ENCODE results near the gene LAMTOR4.
A peak's percentile ranks its signal among the peaks of the same experiment; 100 is the strongest.

The LAMTOR4 gene

DNA sequence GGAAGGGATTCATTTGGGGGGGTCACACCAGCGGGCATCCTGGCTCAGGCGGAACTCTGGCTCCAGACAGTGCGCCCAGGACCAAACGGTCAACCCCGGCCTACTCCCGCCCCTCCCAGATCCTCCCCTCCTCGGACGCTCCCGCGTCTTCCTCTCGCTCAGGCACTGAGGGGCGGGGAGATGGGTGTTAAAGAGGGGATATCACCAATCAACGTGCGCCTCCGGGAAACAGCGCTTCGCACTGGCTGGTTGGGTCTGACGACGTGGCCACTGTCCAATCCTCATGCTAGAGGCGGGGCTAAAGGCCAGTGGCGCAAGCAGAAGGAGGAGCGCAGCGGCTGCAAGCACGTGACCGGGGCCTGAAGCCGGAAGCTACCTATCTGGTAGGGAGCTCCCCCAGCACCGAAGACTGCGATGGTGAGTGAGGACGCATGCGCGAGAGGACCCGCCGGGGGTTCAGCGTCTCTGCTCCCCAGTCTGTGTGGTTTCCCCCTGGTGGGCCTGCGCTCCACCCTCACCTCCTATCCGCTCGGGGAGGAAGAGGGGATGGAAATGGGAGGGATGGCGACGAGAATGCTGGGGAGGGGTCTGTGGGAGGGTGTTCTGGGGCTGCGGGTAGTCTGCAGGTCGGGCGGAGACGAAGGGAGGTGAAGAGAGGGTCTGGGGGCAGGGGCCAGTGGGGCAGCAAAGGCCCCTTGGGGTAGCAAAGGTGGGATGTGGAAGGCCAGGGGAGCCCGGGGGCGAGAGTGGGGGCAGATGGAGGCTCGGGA is at the start of gene LAMTOR4:
TSS of gene LAMTOR4 (plus strand) at position 360 of the 770 bp plus-strand sequence. CDS start at position 415, 55 bp downstream.
- DNase-seq, result peak; percentile 97

DNA sequence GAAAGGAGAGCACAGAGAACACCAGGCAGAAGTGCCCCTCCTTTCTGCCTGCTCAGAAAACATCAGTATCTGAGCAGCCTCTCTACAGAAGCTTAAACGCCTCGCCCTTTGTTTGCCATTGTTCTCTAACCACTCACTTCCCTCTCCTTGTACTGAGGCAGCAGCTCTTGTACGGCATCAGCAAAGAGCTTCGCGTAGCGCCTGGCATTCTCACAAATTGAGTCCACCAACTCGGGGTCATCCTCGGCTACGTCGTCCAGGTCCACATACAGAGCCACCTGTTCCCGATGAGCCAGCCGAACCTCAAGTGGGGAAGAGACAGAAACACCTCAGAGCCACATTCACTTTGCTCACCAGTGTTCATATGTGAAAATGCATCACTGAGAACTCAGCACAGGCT is 49.3 kb upstream of the LAMTOR4 start:
- no peak for DNase-seq

- DNase-seq, result peak; percentile 97
Observed at GRCh38 chr7:100100420-100101015, 48.2 kb upstream of the LAMTOR4 start.

GRCh38 chr7:100101016-100101862 is 47.5 kb upstream of the LAMTOR4 start, which contains the start of the genes AP4M1 and MCM7:
Gene AP4M1 (plus strand): TSS chr7:100101643. CDS start chr7:100101715, 72 bp downstream.
Gene MCM7 (minus strand): TSS chr7:100101397. CDS start chr7:100101294, 103 bp downstream.
- DNase-seq, result peak; percentile 98

- DNase-seq, result no peak
Observed at GRCh38 chr7:100102950-100103840, 45.5 kb upstream of the LAMTOR4 start.

- no peak for DNase-seq
Observed at GRCh38 chr7:100105534-100105933, 43.2 kb upstream of the LAMTOR4 start.

- DNase-seq, result no peak
Observed at GRCh38 chr7:100106633-100107032, 42.1 kb upstream of the LAMTOR4 start.

GRCh38 chr7:100107125-100107737 is 41.5 kb upstream of the LAMTOR4 start:
- DNase-seq, result no peak

DNA sequence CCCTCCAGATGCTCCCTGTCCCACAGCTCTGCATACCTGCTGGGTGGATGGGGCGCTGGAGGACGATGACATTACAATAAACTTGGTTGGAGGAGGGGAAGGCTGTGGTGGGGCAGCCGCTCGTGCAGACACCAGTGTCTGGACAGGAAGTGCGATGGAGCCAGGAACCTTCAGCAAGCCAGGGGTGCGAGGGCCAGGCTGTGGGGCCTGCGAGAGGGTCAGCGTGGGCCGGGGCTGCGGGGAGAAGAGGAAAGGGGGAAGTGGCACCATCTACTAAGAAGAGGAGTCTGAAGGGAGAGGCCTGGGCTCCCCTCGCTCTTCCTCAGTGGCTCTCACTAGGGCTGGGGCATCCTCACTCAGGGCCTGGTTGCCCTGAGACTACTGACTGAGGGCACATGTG is 40.8 kb upstream of the LAMTOR4 start:
- no peak for DNase-seq

DNA sequence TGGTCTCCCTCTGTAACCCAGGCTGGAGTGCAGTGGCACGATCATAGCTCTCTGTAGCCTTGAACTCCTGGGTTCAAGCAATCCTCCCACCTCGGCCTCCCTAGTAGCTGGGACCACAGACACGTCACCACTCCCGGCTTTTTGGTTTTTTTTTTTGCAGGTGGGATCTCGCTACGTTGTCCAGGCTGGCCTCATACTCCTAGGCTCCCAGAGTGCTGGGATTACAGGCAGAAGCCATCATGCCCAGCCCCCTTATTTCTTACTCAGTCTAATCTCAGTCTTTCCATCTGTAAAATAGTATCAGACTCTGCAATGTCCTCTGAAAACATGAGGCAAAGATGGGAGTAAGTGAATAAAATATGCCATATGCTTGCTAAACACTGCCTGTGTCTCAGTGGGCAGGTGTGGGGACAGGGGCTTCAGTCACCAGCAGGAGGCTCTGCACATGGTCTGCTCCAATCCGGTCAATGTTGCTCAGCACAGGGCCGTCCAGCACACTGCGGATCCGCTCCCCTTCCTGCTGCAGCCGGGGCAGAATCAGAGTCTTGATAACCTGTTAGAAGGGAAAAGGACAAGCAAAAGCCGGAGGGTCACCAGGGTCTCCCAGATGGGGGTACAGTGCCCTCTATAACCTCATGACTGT is 39.1 kb upstream of the LAMTOR4 start:
- no peak for DNase-seq

DNA sequence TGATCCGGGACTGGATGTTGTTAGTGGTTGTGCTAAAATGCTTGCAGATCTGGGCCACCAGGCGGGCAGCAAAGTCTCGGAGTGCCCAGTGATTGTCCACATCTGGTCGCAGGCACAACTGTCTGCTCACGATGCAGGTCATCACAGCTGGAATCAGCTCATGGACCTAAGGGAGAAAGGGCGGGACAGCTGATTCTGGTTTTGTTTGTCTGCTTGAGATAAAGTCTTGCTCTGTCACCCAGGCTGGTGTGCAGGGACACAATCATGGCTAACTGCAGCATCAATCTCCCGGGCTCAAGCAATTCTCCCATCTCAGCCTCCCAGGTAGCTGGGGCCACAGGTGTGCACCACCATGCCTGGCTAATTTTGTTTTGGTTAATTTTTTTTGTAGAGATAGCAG is 37.6 kb upstream of the LAMTOR4 start:
- DNase-seq, result no peak

- DNase-seq, result no peak
Observed at GRCh38 chr7:100111914-100112313, 36.8 kb upstream of the LAMTOR4 start.

DNA sequence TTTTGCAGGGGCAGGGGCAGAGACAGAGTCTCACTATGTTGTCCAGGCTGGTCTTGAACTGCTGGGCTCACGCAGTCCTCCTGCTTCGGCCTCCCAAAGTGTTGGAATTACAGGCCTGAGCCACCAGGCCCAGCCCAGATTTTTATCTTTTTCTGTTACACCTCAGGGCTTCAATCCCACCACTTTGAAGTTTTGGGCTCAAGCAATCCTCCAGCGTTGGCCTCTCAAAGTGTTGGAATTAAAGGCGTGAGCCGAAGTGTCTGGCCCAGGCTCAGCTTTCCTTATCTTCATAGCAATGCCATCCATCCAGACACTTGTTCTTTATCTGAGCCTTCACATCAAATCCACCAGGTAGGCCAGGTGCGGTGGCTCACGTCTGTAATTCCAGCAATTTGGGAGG is 33.7 kb upstream of the LAMTOR4 start:
- no peak for DNase-seq

GRCh38 chr7:100118388-100119071 is 30.2 kb upstream of the LAMTOR4 start:
- DNase-seq, result no peak

DNA sequence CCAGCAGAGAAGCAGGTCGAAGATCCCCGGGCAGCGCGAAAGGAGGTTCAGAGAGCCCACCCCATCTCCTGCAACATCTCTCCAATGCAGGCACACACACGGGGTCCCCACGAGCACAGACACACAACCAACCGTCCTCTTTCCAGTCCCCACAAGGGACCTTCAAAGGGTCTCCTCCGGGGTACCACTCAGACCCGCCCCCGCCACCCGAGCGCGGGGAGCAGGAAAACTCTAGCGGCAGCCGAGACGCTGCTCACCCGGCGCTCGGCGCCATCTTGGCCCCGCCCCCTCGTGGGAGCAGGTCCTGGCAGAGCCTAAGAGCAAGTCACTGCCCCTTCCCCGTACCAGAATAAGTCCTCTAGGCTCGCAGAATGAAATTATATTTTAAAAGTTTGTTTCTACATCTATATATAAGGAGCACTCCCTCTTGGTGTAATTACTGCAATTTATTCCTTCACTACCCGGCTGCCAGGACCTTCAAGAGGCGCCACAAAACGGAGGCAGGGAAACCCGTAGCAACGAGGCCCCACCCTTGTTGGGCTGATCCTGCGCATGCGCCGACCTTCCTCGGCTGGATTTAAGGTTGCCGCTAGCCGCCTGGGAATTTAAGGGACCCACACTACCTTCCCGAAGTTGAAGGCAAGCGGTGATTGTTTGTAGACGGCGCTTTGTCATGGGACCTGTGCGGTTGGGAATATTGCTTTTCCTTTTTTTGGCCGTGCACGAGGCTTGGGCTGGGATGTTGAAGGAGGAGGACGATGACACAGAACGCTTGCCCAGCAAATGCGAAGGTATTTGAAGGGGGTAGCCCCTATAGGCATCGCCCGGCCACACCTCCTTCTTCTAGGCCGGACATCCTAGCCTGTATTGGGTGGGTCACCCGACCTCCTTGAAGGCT is 29.4 kb upstream of the LAMTOR4 start, which contains the start of the genes CNPY4 and TAF6:
TSS of gene CNPY4 (plus strand) at position 563 of the 898 bp plus-strand sequence. CDS start at position 674, 111 bp downstream.
TSS of gene TAF6 (minus strand) at position 287 of the 898 bp plus-strand sequence. CDS start 5,149 bp downstream, outside the sequence.
- DNase-seq, result peak; percentile 96

GRCh38 chr7:100119970-100120732 is 28.6 kb upstream of the LAMTOR4 start:
- DNase-seq, result peak; percentile 87

GRCh38 chr7:100120733-100121036 is 28.0 kb upstream of the LAMTOR4 start:
- no peak for DNase-seq

- DNase-seq, result no peak
Observed at GRCh38 chr7:100122067-100122466, 26.7 kb upstream of the LAMTOR4 start.

- no peak for DNase-seq
Observed at GRCh38 chr7:100122568-100122967, 26.1 kb upstream of the LAMTOR4 start.

All from right forelimb (tissue), 1 donor.